ENCODE data around the gene CGNL1.

DNA sequence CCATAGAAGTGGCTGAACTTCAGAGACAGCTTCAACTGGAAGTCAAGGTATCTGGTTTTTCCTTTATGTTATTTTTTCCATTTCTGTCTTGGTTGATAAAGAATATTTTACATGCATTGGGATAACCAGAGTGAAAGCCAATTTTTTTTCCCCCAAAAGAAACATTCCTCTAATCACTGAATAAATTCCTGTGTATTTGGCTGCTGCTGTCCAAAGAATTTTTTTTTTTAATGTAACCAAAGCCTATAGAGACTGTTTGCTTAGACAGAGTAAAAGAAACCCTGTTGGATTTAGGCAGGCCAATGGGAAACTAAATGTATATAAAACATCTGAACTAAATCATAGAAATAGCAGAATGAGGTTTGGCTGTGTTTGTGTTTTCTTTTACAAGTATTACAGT lies 75.2 kb downstream of the CGNL1 start:
- TF ChIP-seq, protein P1, sequence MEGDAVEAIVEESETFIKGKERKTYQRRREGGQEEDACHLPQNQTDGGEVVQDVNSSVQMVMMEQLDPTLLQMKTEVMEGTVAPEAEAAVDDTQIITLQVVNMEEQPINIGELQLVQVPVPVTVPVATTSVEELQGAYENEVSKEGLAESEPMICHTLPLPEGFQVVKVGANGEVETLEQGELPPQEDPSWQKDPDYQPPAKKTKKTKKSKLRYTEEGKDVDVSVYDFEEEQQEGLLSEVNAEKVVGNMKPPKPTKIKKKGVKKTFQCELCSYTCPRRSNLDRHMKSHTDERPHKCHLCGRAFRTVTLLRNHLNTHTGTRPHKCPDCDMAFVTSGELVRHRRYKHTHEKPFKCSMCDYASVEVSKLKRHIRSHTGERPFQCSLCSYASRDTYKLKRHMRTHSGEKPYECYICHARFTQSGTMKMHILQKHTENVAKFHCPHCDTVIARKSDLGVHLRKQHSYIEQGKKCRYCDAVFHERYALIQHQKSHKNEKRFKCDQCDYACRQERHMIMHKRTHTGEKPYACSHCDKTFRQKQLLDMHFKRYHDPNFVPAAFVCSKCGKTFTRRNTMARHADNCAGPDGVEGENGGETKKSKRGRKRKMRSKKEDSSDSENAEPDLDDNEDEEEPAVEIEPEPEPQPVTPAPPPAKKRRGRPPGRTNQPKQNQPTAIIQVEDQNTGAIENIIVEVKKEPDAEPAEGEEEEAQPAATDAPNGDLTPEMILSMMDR (IDR thresholded peaks at IDR 0.05): no peak
- TF ChIP-seq ELF1 (IDR thresholded peaks at IDR 0.05) (no peak), RAD21 (IDR thresholded peaks at IDR 0.05; ENCODE audit: low read length) (no peak), EZH2phosphoT487 (IDR thresholded peaks at IDR 0.05; ENCODE audit: borderline replicate concordance, low read depth) (no peak), YY1 (IDR thresholded peaks at IDR 0.05; ENCODE audit: low read depth) (no peak), EP300 (IDR thresholded peaks at IDR 0.05; ENCODE audit: borderline replicate concordance in 1 of 2, low read depth in 1 of 2, low read length in 1 of 2) (no peak)
- TF ChIP-seq, protein P2, sequence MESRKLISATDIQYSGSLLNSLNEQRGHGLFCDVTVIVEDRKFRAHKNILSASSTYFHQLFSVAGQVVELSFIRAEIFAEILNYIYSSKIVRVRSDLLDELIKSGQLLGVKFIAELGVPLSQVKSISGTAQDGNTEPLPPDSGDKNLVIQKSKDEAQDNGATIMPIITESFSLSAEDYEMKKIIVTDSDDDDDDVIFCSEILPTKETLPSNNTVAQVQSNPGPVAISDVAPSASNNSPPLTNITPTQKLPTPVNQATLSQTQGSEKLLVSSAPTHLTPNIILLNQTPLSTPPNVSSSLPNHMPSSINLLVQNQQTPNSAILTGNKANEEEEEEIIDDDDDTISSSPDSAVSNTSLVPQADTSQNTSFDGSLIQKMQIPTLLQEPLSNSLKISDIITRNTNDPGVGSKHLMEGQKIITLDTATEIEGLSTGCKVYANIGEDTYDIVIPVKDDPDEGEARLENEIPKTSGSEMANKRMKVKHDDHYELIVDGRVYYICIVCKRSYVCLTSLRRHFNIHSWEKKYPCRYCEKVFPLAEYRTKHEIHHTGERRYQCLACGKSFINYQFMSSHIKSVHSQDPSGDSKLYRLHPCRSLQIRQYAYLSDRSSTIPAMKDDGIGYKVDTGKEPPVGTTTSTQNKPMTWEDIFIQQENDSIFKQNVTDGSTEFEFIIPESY (IDR thresholded peaks at IDR 0.05; ENCODE audit: borderline replicate concordance, low read depth): no peak
